GM13977 (cell line): ENCODE measurements around the gene MAP3K14.
A peak's percentile ranks its signal among the peaks of the same experiment; 100 is the strongest.

Experiments
- DNase-seq: peaks from one replicate; pipeline ENCODE4 v3.0.0; 2012; ENCODE audit warnings: low spot score
- CTCF ChIP-seq: IDR thresholded peaks from 2 replicates; pipeline ENCODE4 v1.5.1; 2012; ENCODE audit warnings: mild to moderate bottlenecking, control low read depth; ENCODE audit not compliant: insufficient read depth; ENCODE audit errors: extremely low read depth, missing control alignments
- in situ Hi-C: fragments of 300-500 bp; cut with MboI; formaldehyde crosslinking; loops from one replicate; pipeline ENCODE4 v1.12.0; 2022; ENCODE audit warnings: low sequenced_read_pairs, low pct_unique_long_range_greater_than_20kb, mixed read lengths, inconsistent platforms; ENCODE audit not compliant: unreplicated experiment

Gene MAP3K14

GRCh38 chr17:45274033-45274432, 42.8 kb downstream of the MAP3K14 start:
- TF ChIP-seq CTCF = no peak
- DNase-seq = no peak
- in situ Hi-C loops = no loop called here

GRCh38 chr17:45273551-45273957, 43.3 kb downstream of the MAP3K14 start:
- TF ChIP-seq CTCF = no peak

GRCh38 chr17:45271603-45272002, 45.2 kb downstream of the MAP3K14 start:
- no peak for DNase-seq
- no peak for TF ChIP-seq CTCF
- in situ Hi-C loops = no loop called here

More at GRCh38 chr17:45273551-45273957, 43.3 kb downstream of the MAP3K14 start:
- in situ Hi-C loops = no loop called here
- no peak for DNase-seq

GRCh38 chr17:45270828-45271418, 45.9 kb downstream of the MAP3K14 start:
- no peak for DNase-seq
- TF ChIP-seq CTCF = peak; percentile 67
- in situ Hi-C loops = no loop called here

GRCh38 chr17:45269912-45270311, 46.9 kb downstream of the MAP3K14 start:
- no peak for TF ChIP-seq CTCF
- in situ Hi-C loops = no loop called here
- DNase-seq = no peak

- no peak for TF ChIP-seq CTCF
- DNase-seq = no peak
- in situ Hi-C loops = no loop called here
These were observed 49.3 kb downstream of the MAP3K14 start for GRCh38 chr17:45267436-45268055.
